Mesenchymal stem cell (in vitro differentiated cells and primary cell): Measurements from ENCODE around the gene RNF114.

Experiments used
- DNase-seq: peaks from one replicate; pipeline ENCODE4 v3.0.0-alpha.2; 2013
- H2AFZ ChIP-seq: one replicate; pipeline ENCODE4 v1.6.1; 2013; ENCODE audit warnings: low read depth, mild to moderate bottlenecking, control low read depth, inconsistent platforms, low read length, moderate library complexity
- H2AK5ac ChIP-seq: 2 replicates; pipeline ENCODE4 v1.6.1; 2013; ENCODE audit warnings: low read length, moderate library complexity, mild to moderate bottlenecking, inconsistent platforms; ENCODE audit not compliant: severe bottlenecking
- H2BK120ac ChIP-seq: one replicate; pipeline ENCODE4 v1.6.1; 2013; ENCODE audit warnings: low read depth, mild to moderate bottlenecking, inconsistent platforms, low read length, moderate library complexity
- H2BK12ac ChIP-seq, 2 experiments: one replicate each; pipeline ENCODE4 v1.6.1; 2013; ENCODE audit warnings: inconsistent platforms in 2 of 2, low read length in 2 of 2, mild to moderate bottlenecking in 2 of 2, moderate library complexity in 2 of 2, control low read depth in 1 of 2
- H2BK15ac ChIP-seq: one replicate; pipeline ENCODE4 v1.6.1; 2013; ENCODE audit warnings: mild to moderate bottlenecking, low read depth, inconsistent platforms; ENCODE audit not compliant: poor library complexity, severe bottlenecking
- H2BK5ac ChIP-seq: 2 replicates; pipeline ENCODE4 v1.6.1; 2013; ENCODE audit warnings: low read depth, mild to moderate bottlenecking, low read length, control low read depth, inconsistent platforms; ENCODE audit not compliant: poor library complexity, severe bottlenecking
- H3K14ac ChIP-seq, 2 experiments: one replicate each; pipeline ENCODE4 v1.6.1; 2013; ENCODE audit warnings: inconsistent platforms in 2 of 2, low read length in 2 of 2, control low read depth in 1 of 2, mild to moderate bottlenecking in 1 of 2, moderate library complexity in 1 of 2
- H3K18ac ChIP-seq, 2 experiments: one replicate each; pipeline ENCODE4 v1.6.1; 2013; ENCODE audit warnings: inconsistent platforms in 2 of 2, low read length in 2 of 2, control low read depth in 1 of 2, low read depth in 1 of 2, mild to moderate bottlenecking in 1 of 2
- H3K23ac ChIP-seq, 2 experiments: one replicate each; pipeline ENCODE4 v1.6.1; 2013; ENCODE audit warnings: inconsistent platforms in 2 of 2, low read length in 2 of 2, mild to moderate bottlenecking in 2 of 2, moderate library complexity in 2 of 2, control low read depth in 1 of 2
- H3K27ac ChIP-seq: 2 replicates; pipeline ENCODE4 v1.5.1; 2013; ENCODE audit warnings: mild to moderate bottlenecking, moderate library complexity, low read length, control low read depth, inconsistent platforms; ENCODE audit not compliant: poor library complexity, severe bottlenecking
- H3K27me3 ChIP-seq, 2 experiments: 2 replicates each; pipeline versions ENCODE4 v1.6.1 to v1.7.0; 2013; ENCODE audit warnings: low read length in 2 of 2, mild to moderate bottlenecking in 2 of 2, moderate library complexity in 2 of 2, control low read depth in 1 of 2, inconsistent platforms in 1 of 2; ENCODE audit not compliant: control insufficient read depth in 1 of 2, insufficient read depth in 1 of 2
- H3K36me3 ChIP-seq, 2 experiments: 2 replicates each; pipeline versions ENCODE4 v1.6.1 to v1.7.0; 2013; ENCODE audit warnings: low read length in 2 of 2, control low read depth in 1 of 2, inconsistent platforms in 1 of 2, low read depth in 1 of 2, mild to moderate bottlenecking in 1 of 2; ENCODE audit not compliant: insufficient read depth in 2 of 2, control insufficient read depth in 1 of 2
- H3K4ac ChIP-seq, 2 experiments: one replicate each; pipeline ENCODE4 v1.6.1; 2013; ENCODE audit warnings: inconsistent platforms in 2 of 2, low read length in 2 of 2, mild to moderate bottlenecking in 2 of 2, moderate library complexity in 2 of 2, control low read depth in 1 of 2, low read depth in 1 of 2
- H3K4me1 ChIP-seq: 2 replicates; pipeline ENCODE4 v1.6.1; 2013; ENCODE audit warnings: low read depth, low read length, control low read depth; ENCODE audit not compliant: control insufficient read depth, insufficient read depth
- H3K4me2 ChIP-seq: 2 replicates; pipeline ENCODE4 v1.6.1; 2013; ENCODE audit warnings: low read length, mild to moderate bottlenecking, inconsistent platforms; ENCODE audit not compliant: poor library complexity, severe bottlenecking
- H3K4me3 ChIP-seq, 2 experiments: 2 replicates each; pipeline versions ENCODE4 v1.5.1 to v1.7.0; 2013; ENCODE audit warnings: low read length in 2 of 2, mild to moderate bottlenecking in 2 of 2, control low read depth in 1 of 2, low read depth in 1 of 2; ENCODE audit not compliant: insufficient read depth in 1 of 2
- H3K79me1 ChIP-seq: replicated peaks from 2 replicates; pipeline ENCODE4 v1.6.1; 2013; ENCODE audit warnings: mild to moderate bottlenecking, control low read depth, low read length, inconsistent platforms; ENCODE audit not compliant: poor library complexity, severe bottlenecking
- H3K9ac ChIP-seq: 2 replicates; pipeline ENCODE4 v1.7.0; 2013; ENCODE audit warnings: mild to moderate bottlenecking, low read length, moderate library complexity
- H3K9me3 ChIP-seq: 2 replicates; pipeline ENCODE4 v1.7.0; 2013; ENCODE audit warnings: mild to moderate bottlenecking, low read length; ENCODE audit not compliant: control insufficient read depth
- H4K8ac ChIP-seq: one replicate; pipeline ENCODE4 v1.6.1; 2013; ENCODE audit warnings: inconsistent platforms, mild to moderate bottlenecking, low read length, moderate library complexity
- H4K91ac ChIP-seq: one replicate; pipeline ENCODE4 v1.6.1; 2013; ENCODE audit warnings: mild to moderate bottlenecking, low read length, inconsistent platforms
- WGBS: methylation state at CpG from one replicate; pipeline ENCODE4 v1.1.7; 2013; ENCODE audit warnings: mixed read lengths; 5-methylcytosine and 5-hydroxymethylcytosine counted together

Gene RNF114

GRCh38 chr20:49909499-49910339, 26.5 kb upstream of the RNF114 start:
- no peak overlapping the region for H3K14ac ChIP-seq
- H3K9me3 ChIP-seq = no peaks in the 10 kb centered on the region
- no peak overlapping the region for H2BK15ac ChIP-seq
- no peak overlapping the region for H2AFZ ChIP-seq
- no peak overlapping the region for H3K23ac ChIP-seq
- no peaks in the 10 kb centered on the region for H3K27me3 ChIP-seq
- H3K36me3 ChIP-seq = peaks cover 56 to 61% of the 10 kb centered on the region in 2 experiments
- no peak for DNase-seq
- no peak overlapping the region for H4K8ac ChIP-seq
- no peak overlapping the region for H3K4me3 ChIP-seq
- WGBS = 87% methylated on average over 28 of the region's 28 CpGs
- no peak overlapping the region for H3K9ac ChIP-seq
- H3K18ac ChIP-seq = no peak overlapping the region
- no peak overlapping the region for H2BK5ac ChIP-seq
- no peak overlapping the region for H3K4ac ChIP-seq
- H3K79me1 ChIP-seq = peaks cover 50% of the 10 kb centered on the region
- H3K27ac ChIP-seq = no peak overlapping the region
- peaks cover 11% of the 10 kb centered on the region for H3K4me1 ChIP-seq
- no peak overlapping the region for H2AK5ac ChIP-seq
- no peak overlapping the region for H2BK120ac ChIP-seq
- H3K4me2 ChIP-seq = no peak overlapping the region
- no peak overlapping the region for H4K91ac ChIP-seq
- no peak overlapping the region for H2BK12ac ChIP-seq

DNA sequence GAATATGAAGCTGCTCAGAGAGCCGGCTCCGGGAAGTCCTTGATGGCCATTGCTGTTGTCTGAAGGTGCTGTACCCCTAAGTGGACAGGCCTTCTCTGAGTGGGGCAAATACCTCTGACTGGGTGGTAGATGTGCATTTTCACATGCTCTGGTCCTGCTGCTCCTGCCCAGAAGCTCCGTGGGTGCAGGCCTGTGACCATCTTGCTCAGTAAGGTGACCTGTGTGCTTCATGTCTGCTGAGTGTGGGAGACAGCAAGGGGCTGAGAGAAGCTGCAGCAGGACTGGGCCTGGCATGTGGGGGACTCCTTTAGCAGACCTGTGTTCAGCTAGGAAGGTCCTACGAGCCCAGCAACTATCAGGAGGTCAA, 25.9 kb upstream of the RNF114 start:
- no peak for DNase-seq
- H2BK120ac ChIP-seq = no peak overlapping the region
- no peak overlapping the region for H3K23ac ChIP-seq
- H4K8ac ChIP-seq = no peak overlapping the region
- H3K18ac ChIP-seq = no peak overlapping the region
- H3K36me3 ChIP-seq = peaks cover 50 to 55% of the 10 kb centered on the region in 2 experiments
- no peaks in the 10 kb centered on the region for H3K27me3 ChIP-seq
- no peak overlapping the region for H2BK12ac ChIP-seq
- H4K91ac ChIP-seq = no peak overlapping the region
- peaks cover 11% of the 10 kb centered on the region for H3K4me1 ChIP-seq
- H3K79me1 ChIP-seq = peaks cover 44% of the 10 kb centered on the region
- H3K27ac ChIP-seq = no peak overlapping the region
- no peak overlapping the region for H3K14ac ChIP-seq
- H2AFZ ChIP-seq = no peak overlapping the region
- 96% methylated on average over 3 of the region's 4 CpGs for WGBS
- H2BK15ac ChIP-seq = no peak overlapping the region
- no peak overlapping the region for H3K9ac ChIP-seq
- H3K4me3 ChIP-seq = no peak overlapping the region
- H3K9me3 ChIP-seq = no peaks in the 10 kb centered on the region
- no peak overlapping the region for H3K4ac ChIP-seq
- H2AK5ac ChIP-seq = no peak overlapping the region
- no peak overlapping the region for H2BK5ac ChIP-seq
- no peak overlapping the region for H3K4me2 ChIP-seq

GRCh38 chr20:49913399-49914047, 22.7 kb upstream of the RNF114 start:
- H2BK15ac ChIP-seq = no peak overlapping the region
- peaks cover 12% of the 10 kb centered on the region for H3K4me1 ChIP-seq
- H3K14ac ChIP-seq = no peak overlapping the region
- no peak overlapping the region for H3K18ac ChIP-seq
- peak overlapping the region in 1 of 2 experiments; percentile 94 for H3K4me3 ChIP-seq
- H3K4ac ChIP-seq = no peak overlapping the region
- no peak overlapping the region for H2BK5ac ChIP-seq
- DNase-seq = peak; percentile 38
- peaks cover 19% of the 10 kb centered on the region for H3K79me1 ChIP-seq
- no peak overlapping the region for H4K91ac ChIP-seq
- no peaks in the 10 kb centered on the region for H3K27me3 ChIP-seq
- 95% methylated on average over 16 of the region's 16 CpGs for WGBS
- H3K23ac ChIP-seq = peak overlapping the region in 1 of 2 experiments; percentile 60
- peak overlapping the region; percentile 71 for H3K4me2 ChIP-seq
- H3K9me3 ChIP-seq = no peaks in the 10 kb centered on the region
- H2AFZ ChIP-seq = no peak overlapping the region
- no peak overlapping the region for H3K27ac ChIP-seq
- H2AK5ac ChIP-seq = no peak overlapping the region
- H3K36me3 ChIP-seq = peaks cover 21 to 23% of the 10 kb centered on the region in 2 experiments
- no peak overlapping the region for H2BK120ac ChIP-seq
- peak overlapping the region; percentile 95 for H3K9ac ChIP-seq
- H4K8ac ChIP-seq = no peak overlapping the region
- no peak overlapping the region for H2BK12ac ChIP-seq
